Activated CD8-positive, alpha-beta memory T cell treated with anti-CD3 and anti-CD28 coated beads for 4 hours (primary cell): ENCODE data around the gene MRPL19.

ENCODE experiments used
- DNase-seq, 2 donors: peaks; one replicate each; pipeline ENCODE4 v3.0.0-alpha.2; 2020; ENCODE audit warnings: low read depth in 2 of 2

MRPL19 gene

GRCh38 chr2:75736276-75736675 lies 89.7 kb downstream of the MRPL19 start:
- DNase-seq: no peak

- no peak for DNase-seq
Measured at GRCh38 chr2:75737961-75738360, 91.4 kb downstream of the MRPL19 start.
